Lower lobe of right lung (tissue), 2 donors: Measurements from ENCODE around the gene ATRNL1. TPM values are rescaled to one million over a fixed set of nuclear protein-coding genes. Genes with fewer than 3 reads are reported as not detected.

ENCODE experiments used
- ATAC-seq, 2 donors: fragments of 200-7000 bp; cut with Tn5 transposase; one replicate each; pipeline ENCODE4 v1.9.1; 2020 to 2022; ENCODE audit warnings: mild to moderate bottlenecking in 2 of 2, moderate library complexity in 2 of 2
- DNase-seq: peaks from one replicate; pipeline ENCODE4 v3.0.0-alpha.2; 2020
- H3K27ac ChIP-seq: fragments of 200-600 bp; one replicate; pipeline ENCODE4 v1.8.0; 2022
- H3K27me3 ChIP-seq: fragments of 200-600 bp; one replicate; pipeline ENCODE4 v1.8.0; 2022; ENCODE audit warnings: low read depth
- H3K36me3 ChIP-seq: fragments of 200-600 bp; one replicate; pipeline ENCODE4 v1.8.0; 2022; ENCODE audit warnings: mild to moderate bottlenecking
- H3K4me1 ChIP-seq: fragments of 200-600 bp; one replicate; pipeline ENCODE4 v1.8.0; 2022
- H3K4me3 ChIP-seq: fragments of 200-600 bp; one replicate; pipeline ENCODE4 v1.8.0; 2022; ENCODE audit warnings: mild to moderate bottlenecking
- H3K9me3 ChIP-seq: fragments of 200-600 bp; one replicate; pipeline ENCODE4 v1.8.0; 2022
- CTCF ChIP-seq: fragments of 200-600 bp; IDR thresholded peaks from one replicate; pipeline ENCODE4 v1.8.0; 2022; ENCODE audit warnings: antibody characterized with exemption, mild to moderate bottlenecking
- intact Hi-C: fragments of 100-400 bp; cut with DNase I; formaldehyde crosslinking; loops from one replicate; pipeline ENCODE4 v1.11.0; 2022
- total RNA-seq: library from RNA; stranded (reverse); fragmentation: NEBNext Ultra II Directional; extraction: Animal tissue kit (Norgen Biotek cat#: 25700); gene quantifications from one replicate; pipeline ENCODE4 v1.2.1, GENCODE V29; 2021
- donor health status: DM: no; HTN: yes; CAD: no; lungs with severe emphysema.

Gene ATRNL1
- total RNA-seq, 1 donor from 2014 or later = 0.92 TPM

GRCh38 chr10:115141254-115141653 lies 48.1 kb downstream of the ATRNL1 start:
- no peaks in the 10 kb centered on the region for H3K9me3 ChIP-seq
- no peak overlapping the region for H3K27ac ChIP-seq
- no peak overlapping the region for H3K4me3 ChIP-seq
- no peaks in the 10 kb centered on the region for H3K27me3 ChIP-seq
- no peak for DNase-seq
- H3K4me1 ChIP-seq = no peaks in the 10 kb centered on the region
- H3K36me3 ChIP-seq = no peaks in the 10 kb centered on the region
- no peak for TF ChIP-seq CTCF
- no peak for ATAC-seq
- intact Hi-C loops = no loop called here

- intact Hi-C loops = no loop called here
- Histone ChIP-seq H3K4me1 (no peaks in the 10 kb centered on the region), H3K9me3 (no peaks in the 10 kb centered on the region), H3K27ac (no peak overlapping the region), H3K36me3 (no peaks in the 10 kb centered on the region), H3K27me3 (no peaks in the 10 kb centered on the region), H3K4me3 (no peak overlapping the region)
- no peak for TF ChIP-seq CTCF
- no peak for ATAC-seq
- DNase-seq = no peak
These were observed 64.2 kb downstream of the ATRNL1 start for GRCh38 chr10:115157357-115157756.

GRCh38 chr10:115163129-115163528 lies 70.0 kb downstream of the ATRNL1 start:
- DNase-seq = no peak
- Histone ChIP-seq H3K27ac (no peak overlapping the region), H3K4me3 (no peak overlapping the region), H3K9me3 (no peaks in the 10 kb centered on the region), H3K27me3 (no peaks in the 10 kb centered on the region), H3K36me3 (no peaks in the 10 kb centered on the region), H3K4me1 (no peaks in the 10 kb centered on the region)
- no peak for ATAC-seq
- intact Hi-C loops = no loop called here
- no peak for TF ChIP-seq CTCF

GRCh38 chr10:115164220-115164619 lies 71.1 kb downstream of the ATRNL1 start:
- Histone ChIP-seq H3K4me1 (no peaks in the 10 kb centered on the region), H3K9me3 (no peaks in the 10 kb centered on the region), H3K27ac (no peak overlapping the region), H3K4me3 (no peak overlapping the region), H3K27me3 (no peaks in the 10 kb centered on the region), H3K36me3 (no peaks in the 10 kb centered on the region)
- no peak for TF ChIP-seq CTCF
- DNase-seq = no peak
- intact Hi-C loops = no loop called here
- ATAC-seq = no peak

GRCh38 chr10:115167751-115168150 lies 74.6 kb downstream of the ATRNL1 start:
- intact Hi-C loops = no loop called here
- Histone ChIP-seq H3K36me3 (no peaks in the 10 kb centered on the region), H3K4me1 (no peaks in the 10 kb centered on the region), H3K9me3 (no peaks in the 10 kb centered on the region), H3K4me3 (no peak overlapping the region), H3K27me3 (no peaks in the 10 kb centered on the region), H3K27ac (no peak overlapping the region)
- TF ChIP-seq CTCF = no peak
- ATAC-seq = no peak
- no peak for DNase-seq

- intact Hi-C loops = no loop called here
- no peak for ATAC-seq
- H3K9me3 ChIP-seq = no peaks in the 10 kb centered on the region
- no peak overlapping the region for H3K4me3 ChIP-seq
- no peaks in the 10 kb centered on the region for H3K36me3 ChIP-seq
- no peak overlapping the region for H3K27ac ChIP-seq
- DNase-seq = no peak
- no peaks in the 10 kb centered on the region for H3K4me1 ChIP-seq
- TF ChIP-seq CTCF = peak; percentile 45
- no peaks in the 10 kb centered on the region for H3K27me3 ChIP-seq
These were observed 78.3 kb downstream of the ATRNL1 start for GRCh38 chr10:115171392-115171960.
